NCI-H446 (cell line): ENCODE results near the gene ATP5F1D.

Experiments used
- DNase-seq, 2 experiments: peaks; one replicate each; lab custom pipeline; 2025; lab: John Stamatoyannopoulos, UW

ATP5F1D gene

DNA sequence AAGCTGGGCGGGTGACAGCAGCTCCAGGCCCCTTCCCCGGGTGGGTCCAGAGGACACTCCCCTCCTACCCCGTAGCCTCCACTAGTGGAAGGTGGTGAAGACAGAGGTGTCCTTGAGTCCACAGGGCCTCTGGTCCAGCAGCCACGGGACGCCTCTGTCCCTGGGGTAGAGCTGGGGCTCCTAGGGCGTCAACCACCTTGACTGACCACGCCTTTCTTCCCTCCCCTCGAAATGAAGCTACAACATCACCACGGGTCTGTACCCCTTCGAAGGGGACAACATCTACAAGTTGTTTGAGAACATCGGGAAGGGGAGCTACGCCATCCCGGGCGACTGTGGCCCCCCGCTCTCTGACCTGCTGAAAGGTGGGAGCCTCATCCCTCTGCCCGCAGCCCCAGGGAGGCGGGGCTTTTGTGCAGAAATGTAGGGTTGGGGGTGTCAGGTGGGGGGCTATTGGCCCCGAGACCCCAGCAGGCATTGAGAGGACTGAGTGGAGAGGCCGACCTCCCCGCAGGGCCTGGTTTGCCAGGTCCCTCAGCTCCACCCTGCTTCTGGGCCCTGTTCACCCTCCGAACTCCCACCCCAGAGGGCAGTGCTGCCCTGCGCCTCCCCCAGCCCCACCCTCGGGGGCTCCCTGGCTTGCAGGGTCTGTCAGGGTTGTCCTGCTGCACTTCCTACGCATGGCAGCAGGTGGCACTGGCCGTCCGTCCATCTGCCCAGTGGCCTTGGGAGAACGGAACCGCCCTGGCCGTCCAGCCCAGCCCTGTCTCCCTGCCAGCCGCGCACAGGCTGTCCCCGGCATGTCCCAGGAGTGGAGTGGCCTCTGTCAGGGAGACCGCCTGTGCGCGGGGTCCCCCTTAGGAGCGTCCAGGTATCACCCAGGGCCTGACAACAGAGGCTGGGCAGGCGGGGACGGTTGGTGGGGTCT lies 20.3 kb upstream of the ATP5F1D start:
- no peak for DNase-seq

DNA sequence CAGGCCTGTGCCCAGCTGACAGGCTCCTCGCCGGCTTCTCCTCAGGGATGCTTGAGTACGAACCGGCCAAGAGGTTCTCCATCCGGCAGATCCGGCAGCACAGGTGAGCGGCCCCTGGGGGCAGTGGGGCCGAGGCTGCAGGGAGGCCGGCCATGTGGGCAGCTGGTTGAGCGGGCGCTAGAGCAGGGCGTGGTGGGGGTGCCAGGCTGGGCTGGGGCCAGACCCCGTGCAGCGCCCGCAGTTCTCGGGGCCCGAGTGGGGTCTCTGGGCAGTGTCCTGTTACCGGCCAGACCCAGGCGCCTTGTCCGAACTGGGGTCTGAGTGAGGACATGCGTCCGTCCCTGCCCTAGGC lies 19.7 kb upstream of the ATP5F1D start:
- no peak for DNase-seq

- no peak for DNase-seq
Observed at GRCh38 chr19:1222394-1222793, 19.2 kb upstream of the ATP5F1D start.

GRCh38 chr19:1223018-1223855 lies 18.3 kb upstream of the ATP5F1D start:
- DNase-seq = peak in 1 of 2 experiments; percentile 42

GRCh38 chr19:1224047-1224825 lies 17.3 kb upstream of the ATP5F1D start:
- DNase-seq = no peak

DNA sequence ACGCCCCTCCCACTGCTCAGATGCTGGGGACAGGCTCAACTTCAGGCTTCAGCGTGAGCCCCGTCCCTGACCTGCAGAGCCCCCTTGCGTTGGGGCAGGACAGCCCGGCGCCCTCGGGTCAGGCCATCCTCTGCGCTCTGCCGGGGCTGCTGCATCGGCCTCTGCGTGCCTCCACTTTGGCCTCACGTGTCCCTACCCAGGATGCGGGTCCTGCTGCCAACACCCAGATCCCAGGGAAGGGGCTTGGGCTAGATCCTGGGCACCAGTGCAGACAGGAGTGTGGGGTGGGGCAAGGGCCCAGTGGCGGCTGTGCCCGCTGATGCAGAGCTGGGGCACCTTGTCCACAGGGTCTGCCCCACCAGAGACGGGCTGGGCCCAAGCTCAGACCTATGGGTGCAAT lies 16.7 kb upstream of the ATP5F1D start:
- no peak for DNase-seq

DNA sequence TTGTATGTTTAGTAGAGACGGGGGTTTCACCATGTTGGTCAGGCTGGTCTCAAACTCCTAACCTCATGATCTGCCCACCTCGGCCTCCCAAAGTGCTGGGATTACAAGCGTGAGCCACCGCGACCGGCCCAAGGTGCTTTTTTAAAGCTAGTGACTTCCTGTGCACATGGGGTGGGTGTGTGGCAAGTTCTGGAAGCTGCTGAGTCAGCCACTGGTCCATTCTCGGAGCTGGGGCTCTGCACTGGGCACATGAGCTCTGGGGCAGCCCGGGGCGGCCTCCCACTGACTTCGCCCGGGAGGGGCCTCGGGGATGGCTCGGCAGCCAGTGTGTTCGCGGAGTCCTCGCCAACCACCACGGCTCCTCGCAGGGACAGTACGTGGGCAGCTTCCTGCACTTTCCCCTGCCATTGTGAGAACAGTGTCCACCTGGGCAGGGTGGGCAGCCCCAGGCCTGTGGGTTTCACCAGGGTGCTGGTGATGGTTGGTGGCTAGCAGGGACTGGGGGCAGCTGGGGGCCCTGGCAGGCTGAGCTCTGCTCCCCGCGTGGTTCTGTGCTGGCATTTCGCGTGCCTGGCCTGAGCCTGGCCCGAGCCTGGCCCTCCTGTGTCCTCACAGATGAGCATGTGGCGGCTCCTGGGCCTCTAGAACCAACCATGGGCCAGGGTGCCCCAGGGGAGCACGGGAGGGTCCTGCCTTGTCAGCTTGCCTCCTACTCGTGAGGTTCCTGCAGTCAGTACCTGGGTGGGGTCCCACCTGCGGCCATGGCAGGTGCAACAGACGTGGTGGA lies 15.9 kb upstream of the ATP5F1D start:
- DNase-seq = no peak

DNA sequence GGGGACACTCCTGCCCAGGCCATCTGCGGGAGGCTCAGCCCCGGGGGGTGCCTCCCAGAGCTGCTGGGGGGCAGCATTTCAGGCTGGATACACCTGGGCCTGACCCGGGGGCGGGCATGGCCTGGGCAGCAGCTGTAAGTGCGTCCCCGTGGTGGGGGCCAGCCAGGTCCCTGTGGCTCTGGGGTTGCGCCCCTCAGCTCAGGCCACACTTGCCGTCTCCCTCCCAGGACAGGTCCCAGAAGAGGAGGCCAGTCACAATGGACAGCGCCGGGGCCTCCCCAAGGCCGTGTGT lies 15.4 kb upstream of the ATP5F1D start:
- no peak for DNase-seq

DNA sequence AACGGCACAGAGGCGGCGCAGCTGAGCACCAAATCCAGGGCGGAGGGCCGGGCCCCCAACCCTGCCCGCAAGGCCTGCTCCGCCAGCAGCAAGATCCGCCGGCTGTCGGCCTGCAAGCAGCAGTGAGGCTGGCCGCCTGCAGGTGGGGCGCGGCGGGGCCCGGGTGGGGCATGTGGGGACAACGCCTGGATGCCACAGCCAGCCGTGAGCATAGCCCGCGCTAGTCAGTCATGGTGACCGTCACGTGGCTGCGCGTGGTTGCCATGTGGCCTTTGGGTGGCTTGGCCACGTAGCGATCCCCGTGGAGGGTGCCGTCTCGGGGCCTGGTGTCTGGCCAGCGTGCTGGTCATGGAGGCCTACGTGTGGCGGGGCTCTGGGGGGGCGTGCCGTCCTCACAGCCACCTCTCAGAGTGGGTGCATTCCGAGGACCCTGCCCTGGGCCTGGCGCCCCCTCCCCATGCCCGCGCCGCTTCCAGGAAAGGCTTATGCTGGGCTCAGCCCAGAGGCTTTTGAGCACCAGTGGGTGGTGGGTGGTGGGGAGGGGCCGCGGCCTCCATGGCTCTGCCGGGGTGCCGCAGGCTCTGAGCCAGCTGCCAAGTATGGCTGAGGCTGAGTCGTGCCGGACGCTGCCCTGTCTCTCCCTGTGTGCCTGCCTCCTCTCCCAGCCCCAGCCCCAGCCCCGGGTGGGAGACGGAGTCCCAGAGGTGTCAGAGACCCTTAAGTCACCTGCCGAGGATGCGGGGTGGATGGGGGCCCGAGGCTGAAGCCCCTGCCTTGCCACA lies 14.8 kb upstream of the ATP5F1D start:
- DNase-seq = no peak

GRCh38 chr19:1227304-1228054 lies 14.1 kb upstream of the ATP5F1D start:
- no peak for DNase-seq

GRCh38 chr19:1228161-1228957 lies 13.2 kb upstream of the ATP5F1D start:
- no peak for DNase-seq

GRCh38 chr19:1229056-1229923 lies 12.3 kb upstream of the ATP5F1D start:
- no peak for DNase-seq

DNA sequence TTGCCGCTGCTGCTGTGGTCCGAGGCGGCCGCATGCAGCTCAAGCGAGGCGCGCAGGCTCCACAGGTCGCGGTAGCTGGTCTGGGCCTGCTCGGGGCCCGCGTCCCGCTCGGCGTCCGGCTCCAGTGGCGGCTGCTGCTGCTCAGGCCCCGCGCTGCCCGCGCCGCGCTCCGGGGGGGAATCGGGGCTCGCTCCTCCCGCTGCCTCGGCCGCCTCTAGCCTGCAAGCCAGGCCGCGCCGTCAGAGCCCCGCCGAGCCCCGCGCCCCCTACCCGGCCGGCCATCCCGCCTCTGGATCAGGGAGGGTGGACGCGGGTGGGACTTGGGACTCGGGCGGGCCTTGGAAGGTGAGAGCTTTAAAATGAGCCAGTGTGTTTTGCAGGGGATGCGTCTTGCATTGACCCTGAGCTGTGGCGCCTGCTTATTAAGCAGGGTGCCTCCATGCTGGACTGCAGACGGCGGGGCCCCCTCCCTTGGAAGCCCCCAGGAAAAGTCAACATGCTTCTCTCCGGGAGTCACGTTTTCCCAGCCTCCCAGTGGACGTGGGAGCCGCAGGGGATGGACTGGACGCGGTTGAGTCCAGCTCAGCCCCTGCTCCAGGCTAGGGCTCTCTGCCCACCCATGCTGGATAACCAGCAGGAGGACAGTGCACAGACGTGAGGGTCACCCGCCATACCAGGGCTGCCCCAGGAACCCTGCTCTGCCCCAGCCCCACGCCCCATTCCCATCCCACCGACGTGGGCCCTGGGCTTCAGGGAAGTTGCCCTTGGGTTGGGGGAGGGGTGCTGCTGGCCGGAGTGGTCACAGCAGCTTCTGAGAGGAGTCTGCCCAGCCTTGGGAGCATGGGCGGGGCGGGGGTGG lies 11.4 kb upstream of the ATP5F1D start:
- DNase-seq = no peak

DNA sequence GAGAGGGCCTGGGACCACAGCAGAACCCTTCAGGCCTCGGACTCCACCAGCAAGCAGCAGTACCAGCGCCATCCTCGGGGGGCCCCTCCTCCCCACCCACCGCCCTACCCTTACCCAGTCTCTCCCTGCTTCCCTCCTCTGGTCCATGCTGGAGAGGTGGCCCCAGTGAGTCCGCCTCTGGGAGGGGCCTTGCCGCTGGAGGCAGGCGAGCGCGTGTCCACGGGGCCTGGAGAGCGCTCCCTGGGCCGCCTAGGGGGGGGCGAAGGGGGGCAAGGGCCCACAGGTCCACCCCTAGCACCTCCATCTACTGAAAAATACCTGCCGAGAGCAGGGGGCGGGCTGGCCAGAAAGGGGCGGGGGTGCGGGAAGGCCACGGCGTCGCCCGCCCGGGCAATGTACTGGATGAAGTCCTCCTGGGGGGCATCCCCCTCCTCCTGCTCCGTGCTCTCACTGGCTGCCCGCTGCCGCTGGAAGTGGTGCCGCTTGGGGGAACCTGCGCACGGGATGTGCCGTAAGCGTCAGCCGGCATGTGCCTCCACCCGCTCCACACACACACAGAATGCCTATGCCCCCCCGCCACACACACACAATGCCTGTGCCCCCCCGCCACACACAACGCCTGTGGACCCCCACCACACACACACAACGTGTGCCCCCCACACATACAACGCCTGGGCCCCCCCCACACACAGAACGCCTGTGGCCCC lies 10.6 kb upstream of the ATP5F1D start:
- DNase-seq = no peak

DNA sequence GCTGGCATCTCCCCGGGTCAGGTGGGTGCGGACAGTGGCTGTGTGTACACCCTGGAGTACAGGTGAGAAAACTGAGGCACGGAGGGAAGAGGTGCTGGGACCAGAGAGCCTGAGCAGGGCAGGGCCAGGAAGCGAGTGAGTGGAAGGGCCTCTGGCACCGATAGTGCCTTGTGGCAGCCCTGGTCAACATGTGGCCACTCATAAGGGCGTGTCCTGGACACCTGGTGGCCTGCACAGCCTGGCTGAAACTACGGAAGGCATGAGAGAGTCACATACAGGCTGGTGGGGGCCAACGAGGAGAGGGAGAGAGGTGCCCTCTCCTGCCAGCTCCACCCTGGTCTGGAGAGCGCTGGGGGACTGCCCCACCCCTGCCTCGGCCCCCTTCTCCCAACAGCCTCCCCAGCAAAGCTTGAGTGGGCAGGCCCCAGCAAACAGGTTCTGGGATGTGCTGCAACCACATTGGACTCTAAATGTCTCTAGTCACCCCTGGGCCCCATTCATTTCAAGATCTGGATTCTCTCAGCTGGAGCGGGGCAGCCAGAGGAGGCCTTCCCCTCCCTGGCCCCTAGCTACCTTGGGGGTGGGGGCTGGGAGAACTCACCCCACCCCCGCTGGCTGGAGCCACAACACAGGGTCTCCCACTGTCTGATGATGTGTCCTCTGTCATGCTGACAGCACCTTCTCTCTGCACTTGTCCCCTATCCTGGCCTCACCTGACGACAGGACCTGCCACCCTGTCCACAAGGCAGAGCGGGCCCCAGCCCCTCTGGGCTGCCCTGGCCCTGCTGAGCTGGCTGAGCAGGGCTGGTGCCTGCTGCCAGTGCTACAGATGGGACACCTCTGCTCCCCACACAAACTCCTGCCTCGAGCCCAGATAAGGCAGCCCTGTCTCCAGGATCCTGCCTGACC lies 9.6 kb upstream of the ATP5F1D start:
- no peak for DNase-seq

GRCh38 chr19:1232652-1233072 lies 8.9 kb upstream of the ATP5F1D start:
- DNase-seq = no peak
